NCI-H460 (cell line): ENCODE results near the gene NCL. TPM values are rescaled to one million over a fixed set of nuclear protein-coding genes. Genes with fewer than 3 reads are reported as not detected.
"Not testable (repeated sequence)": the region's sequence is repeated elsewhere in the genome, so short reads cannot be mapped to it uniquely, and the experiment has no call there.

Source experiments
- DNase-seq: peaks from one replicate; pipeline ENCODE4 v3.0.0-alpha.2; 2016; ENCODE audit warnings: low read depth; ENCODE audit errors: extremely low read depth
- total RNA-seq: library from RNA; depleted of rRNA; stranded (reverse); fragments of >200 nt; shearing (Covaris generic); gene quantifications from 2 replicates; pipeline ENCODE4 v1.2.3, GENCODE V29; 2014

The NCL gene
- total RNA-seq, 1 experiment from 2014 or later: 396 TPM

- DNase-seq: no peak
These were observed 27.3 kb downstream of the NCL start for GRCh38 chr2:231436957-231437356.

GRCh38 chr2:231433990-231434389, 30.3 kb downstream of the NCL start:
- no peak for DNase-seq

GRCh38 chr2:231431606-231432005, 32.7 kb downstream of the NCL start:
- DNase-seq: no peak

DNA sequence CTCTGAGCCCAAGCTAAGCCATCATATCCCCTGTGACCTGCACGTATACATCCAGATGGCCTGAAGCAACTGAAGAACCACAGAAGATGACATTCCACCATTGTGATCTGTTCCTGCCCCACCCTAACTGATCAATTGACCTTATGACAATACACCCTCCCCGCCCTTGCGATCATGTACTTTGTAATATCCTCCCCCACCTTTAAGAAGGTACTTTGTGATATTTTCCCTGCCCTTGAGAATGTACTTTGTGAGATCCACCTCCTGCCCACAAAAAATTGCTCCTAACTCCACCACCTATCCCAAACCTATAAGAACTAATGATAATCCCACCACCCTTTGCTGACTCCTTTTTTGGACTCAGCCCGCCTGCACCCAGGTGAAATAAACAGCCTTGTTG, 33.8 kb downstream of the NCL start:
- DNase-seq: not testable (repeated sequence)

DNA sequence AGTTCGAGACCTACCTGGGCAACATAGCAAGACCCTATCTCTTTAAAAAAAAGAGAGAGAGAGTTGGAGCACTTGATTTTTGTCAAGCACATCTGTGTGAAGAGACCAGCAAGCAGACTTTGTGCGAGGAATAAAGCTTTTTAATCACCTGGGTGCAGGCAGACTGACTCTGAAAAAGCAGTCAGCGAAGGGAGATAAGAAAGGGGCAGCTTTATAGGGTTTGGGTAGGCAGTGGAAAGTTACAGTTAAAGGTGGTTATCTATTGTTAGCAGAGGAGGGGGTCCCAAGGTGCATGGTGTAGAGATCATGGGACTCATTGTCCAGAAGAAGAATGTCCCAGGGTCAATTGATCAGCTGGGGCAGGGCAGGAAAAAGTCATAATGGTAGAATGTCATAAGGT, 34.4 kb downstream of the NCL start:
- no peak for DNase-seq

- DNase-seq: no peak
These were observed 35.1 kb downstream of the NCL start for GRCh38 chr2:231429152-231429551.

GRCh38 chr2:231427116-231427515, 37.2 kb downstream of the NCL start:
- no peak for DNase-seq

- DNase-seq: peak; percentile 76
These were observed 38.2 kb downstream of the NCL start for GRCh38 chr2:231425811-231426703.

GRCh38 chr2:231425291-231425810, 38.9 kb downstream of the NCL start:
- DNase-seq: no peak

- DNase-seq: no peak
These were observed 41.1 kb downstream of the NCL start for GRCh38 chr2:231423176-231423575.

- no peak for DNase-seq
These were observed 42.2 kb downstream of the NCL start for GRCh38 chr2:231422056-231422455.

GRCh38 chr2:231421051-231421580, 43.2 kb downstream of the NCL start:
- DNase-seq: no peak

GRCh38 chr2:231418820-231419640, 45.3 kb downstream of the NCL start:
- DNase-seq: no peak

- DNase-seq: no peak
These were observed 49.3 kb downstream of the NCL start for GRCh38 chr2:231415029-231415428.

DNA sequence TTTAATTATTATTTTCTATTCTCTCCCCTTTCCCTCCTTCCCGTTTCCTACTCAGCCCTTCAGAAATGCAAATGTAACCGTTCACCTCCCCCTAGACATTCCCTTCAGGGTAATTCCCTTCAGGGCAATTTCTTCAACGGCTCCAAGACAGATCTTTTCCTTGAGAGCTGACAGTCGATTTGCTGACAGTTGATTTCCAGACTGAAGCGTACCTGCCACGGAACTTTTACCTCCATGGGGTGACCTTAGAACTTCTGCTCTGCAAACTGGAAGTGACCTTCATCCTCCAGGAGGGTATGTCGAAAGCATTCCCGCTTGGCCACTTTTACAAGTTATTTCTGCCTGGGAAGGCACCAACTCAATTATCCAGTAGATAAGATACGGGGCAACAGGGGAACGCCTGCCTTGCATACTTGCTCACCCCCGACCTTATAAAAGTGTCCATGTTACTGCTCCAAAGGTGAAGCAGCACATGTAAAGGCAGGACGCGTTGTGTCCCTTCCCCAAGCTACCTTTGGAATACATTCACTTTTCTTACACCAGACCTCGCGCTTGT, 50.3 kb downstream of the NCL start:
- DNase-seq: no peak

GRCh38 chr2:231413456-231413855, 50.8 kb downstream of the NCL start:
- DNase-seq: no peak

DNA sequence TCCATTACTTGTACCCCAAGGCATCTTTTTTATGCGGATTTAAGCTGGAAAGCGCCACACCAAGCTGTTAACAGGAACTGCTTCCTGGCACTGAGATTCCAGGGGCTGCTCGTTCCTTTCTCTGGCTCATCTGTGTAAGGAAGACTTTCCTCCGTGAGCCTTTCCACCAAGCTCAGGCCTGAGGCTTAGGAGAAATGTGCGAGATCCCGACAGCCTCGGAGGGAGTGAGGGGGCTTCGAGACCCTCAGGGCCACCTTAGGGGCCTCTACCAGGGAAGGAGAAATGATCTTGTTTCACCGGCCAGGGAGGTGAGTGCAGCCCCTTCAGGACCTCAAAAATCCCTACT, 51.7 kb downstream of the NCL start:
- DNase-seq: no peak

DNA sequence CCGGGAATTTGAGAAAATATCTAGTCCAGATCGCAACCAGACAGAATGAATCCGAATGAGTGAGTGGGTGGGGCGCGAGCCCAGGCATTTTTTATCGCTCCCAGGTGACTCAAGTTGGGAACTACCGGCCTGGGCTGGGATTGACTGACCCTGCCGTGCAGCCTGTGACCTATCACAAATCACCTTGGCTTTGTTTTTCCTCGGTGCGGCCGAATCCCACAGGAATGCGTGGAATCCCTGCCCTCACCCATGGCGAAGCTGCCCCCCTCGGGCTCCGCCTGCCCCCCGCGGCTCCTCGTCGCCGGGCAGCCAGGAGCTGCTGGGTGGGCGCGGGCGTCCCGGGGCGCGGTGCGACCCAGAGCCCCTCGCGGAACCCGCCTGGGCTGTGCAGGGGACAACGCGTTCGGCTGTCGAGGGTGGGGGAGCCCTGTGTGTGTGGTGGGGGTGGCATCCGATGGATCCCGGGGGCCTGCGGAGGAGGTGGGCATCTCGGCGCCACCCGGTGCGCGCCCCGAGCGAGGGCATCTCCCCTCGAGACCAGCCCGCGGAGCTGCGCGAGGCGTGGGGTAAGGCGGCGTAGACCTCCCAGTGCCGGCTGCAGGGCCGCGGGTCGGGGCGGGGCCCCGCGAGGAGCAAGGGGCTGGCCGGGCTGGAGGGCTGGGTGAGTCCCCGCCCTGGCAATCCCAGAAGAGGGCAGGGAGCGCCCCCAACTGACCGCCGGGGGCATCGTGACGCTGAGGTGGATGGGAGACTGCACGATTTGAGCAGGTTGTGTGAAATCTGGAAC, 52.3 kb downstream of the NCL start:
- peak; percentile 78 for DNase-seq

GRCh38 chr2:231411237-231411636, 53.0 kb downstream of the NCL start:
- no peak for DNase-seq

GRCh38 chr2:231410293-231411004, 53.8 kb downstream of the NCL start:
- no peak for DNase-seq
